ENCODE data around the gene TPT1. TPM values are rescaled to one million over a fixed set of nuclear protein-coding genes. Genes with fewer than 3 reads are reported as not detected.

Gene TPT1
- total RNA-seq, 1 donor: 8,838 TPM

Other genes with a start within 250 kb of the TPT1 start
- gene GTF2F2, start 220.7 kb downstream of the TPT1 start, total RNA-seq: 17.2 TPM
- not detected for gene KCTD4, start 140.1 kb downstream of the TPT1 start, total RNA-seq
- gene SLC25A30, start 77.2 kb upstream of the TPT1 start, total RNA-seq: 23.7 TPM
- gene COG3, start 123.8 kb upstream of the TPT1 start, total RNA-seq: 40.8 TPM

All from mononuclear cell (primary cell).